Breast epithelium (tissue), 3 donors: ENCODE data around the gene NR3C2.

Experiments used
- POLR2A ChIP-seq: fragments of 450-650 bp; IDR thresholded peaks from one replicate; pipeline ENCODE4 v1.6.1; 2016; ENCODE audit warnings: antibody characterized with exemption, mild to moderate bottlenecking, moderate library complexity
- POLR2AphosphoS5 ChIP-seq, 3 donors: sonication (generic); formaldehyde crosslinking; IDR thresholded peaks; one replicate each; pipeline ENCODE4 v1.6.1; 2017; ENCODE audit warnings: antibody characterized with exemption in 3 of 3
- TF ChIP-seq, protein P1 (sequence below), 3 donors: fragments of 450-650 bp; IDR thresholded peaks; one replicate each; pipeline ENCODE4 v1.5.1; 2016 to 2017; ENCODE audit warnings: antibody characterized with exemption in 3 of 3, mild to moderate bottlenecking in 3 of 3, moderate library complexity in 3 of 3

DNA sequence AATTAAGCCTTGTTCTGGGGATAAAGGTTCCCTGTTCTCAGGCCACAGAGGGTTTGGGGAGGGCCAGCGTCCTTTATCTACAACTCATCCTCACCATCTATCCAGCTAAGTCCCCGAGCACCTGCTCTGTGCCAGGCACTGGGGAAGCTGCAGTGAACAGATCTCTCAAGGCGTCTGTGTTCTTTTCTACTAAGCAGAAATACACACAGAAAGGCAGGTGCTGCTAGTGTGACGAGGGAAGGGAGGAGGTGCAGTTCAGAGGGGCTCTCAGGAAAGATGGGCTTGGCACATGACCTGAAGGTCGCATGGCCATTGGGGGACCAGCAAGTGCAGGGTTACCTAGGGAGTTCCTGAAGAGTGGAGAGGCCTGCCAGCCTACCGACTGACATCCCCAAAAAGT, 352.2 kb downstream of the NR3C2 start:
- TF ChIP-seq, protein P1, sequence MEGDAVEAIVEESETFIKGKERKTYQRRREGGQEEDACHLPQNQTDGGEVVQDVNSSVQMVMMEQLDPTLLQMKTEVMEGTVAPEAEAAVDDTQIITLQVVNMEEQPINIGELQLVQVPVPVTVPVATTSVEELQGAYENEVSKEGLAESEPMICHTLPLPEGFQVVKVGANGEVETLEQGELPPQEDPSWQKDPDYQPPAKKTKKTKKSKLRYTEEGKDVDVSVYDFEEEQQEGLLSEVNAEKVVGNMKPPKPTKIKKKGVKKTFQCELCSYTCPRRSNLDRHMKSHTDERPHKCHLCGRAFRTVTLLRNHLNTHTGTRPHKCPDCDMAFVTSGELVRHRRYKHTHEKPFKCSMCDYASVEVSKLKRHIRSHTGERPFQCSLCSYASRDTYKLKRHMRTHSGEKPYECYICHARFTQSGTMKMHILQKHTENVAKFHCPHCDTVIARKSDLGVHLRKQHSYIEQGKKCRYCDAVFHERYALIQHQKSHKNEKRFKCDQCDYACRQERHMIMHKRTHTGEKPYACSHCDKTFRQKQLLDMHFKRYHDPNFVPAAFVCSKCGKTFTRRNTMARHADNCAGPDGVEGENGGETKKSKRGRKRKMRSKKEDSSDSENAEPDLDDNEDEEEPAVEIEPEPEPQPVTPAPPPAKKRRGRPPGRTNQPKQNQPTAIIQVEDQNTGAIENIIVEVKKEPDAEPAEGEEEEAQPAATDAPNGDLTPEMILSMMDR (IDR thresholded peaks at IDR 0.05), result no peak
- TF ChIP-seq POLR2A (no peak), POLR2AphosphoS5 (IDR thresholded peaks at IDR 0.05) (no peak)
